ENCODE data around the gene EMILIN1. TPM values are rescaled to one million over a fixed set of nuclear protein-coding genes. Genes with fewer than 3 reads are reported as not detected.

Gene EMILIN1
- 0.87 and 0.94 TPM in 2 replicates for total RNA-seq

- Mint-ChIP-seq H3K4me3 (ENCODE audit: low read depth) (no peak within 1 kb of the TSS), H3K27ac (no peak within 1 kb of the TSS), H3K4me1 (ENCODE audit: low read depth) (peaks cover 43% of the 10 kb centered on the region)
These were observed at the start of gene EMILIN1 for GRCh38 chr2:27078267-27079194. Gene EMILIN1 (plus strand): TSS chr2:27078615. CDS start chr2:27079066, 451 bp downstream.

GRCh38 chr2:27029051-27029450, 49.4 kb upstream of the EMILIN1 start:
- Mint-ChIP-seq H3K36me3 (ENCODE audit: low read depth) (peaks cover 44% of the 10 kb centered on the region), H3K9me3 (no peaks in the 10 kb centered on the region), H3K27me3 (ENCODE audit: low read depth) (no peaks in the 10 kb centered on the region), H3K4me3 (ENCODE audit: low read depth) (no peak overlapping the region), H3K4me1 (ENCODE audit: low read depth) (peaks cover 27% of the 10 kb centered on the region), H3K27ac (no peak overlapping the region)
- DNase-seq (ENCODE audit: low spot score), result no peak
- intact Hi-C loops (cut with micrococcal nuclease), result no loop called here

More at GRCh38 chr2:27078267-27079194, at the start of gene EMILIN1:
- Mint-ChIP-seq H3K36me3 (ENCODE audit: low read depth) (no peaks in the 10 kb centered on the region), H3K27me3 (ENCODE audit: low read depth) (no peaks in the 10 kb centered on the region), H3K9me3 (no peaks in the 10 kb centered on the region)
- intact Hi-C loops (cut with micrococcal nuclease), result no loop called here
- DNase-seq (ENCODE audit: low spot score), result no peak

DNA sequence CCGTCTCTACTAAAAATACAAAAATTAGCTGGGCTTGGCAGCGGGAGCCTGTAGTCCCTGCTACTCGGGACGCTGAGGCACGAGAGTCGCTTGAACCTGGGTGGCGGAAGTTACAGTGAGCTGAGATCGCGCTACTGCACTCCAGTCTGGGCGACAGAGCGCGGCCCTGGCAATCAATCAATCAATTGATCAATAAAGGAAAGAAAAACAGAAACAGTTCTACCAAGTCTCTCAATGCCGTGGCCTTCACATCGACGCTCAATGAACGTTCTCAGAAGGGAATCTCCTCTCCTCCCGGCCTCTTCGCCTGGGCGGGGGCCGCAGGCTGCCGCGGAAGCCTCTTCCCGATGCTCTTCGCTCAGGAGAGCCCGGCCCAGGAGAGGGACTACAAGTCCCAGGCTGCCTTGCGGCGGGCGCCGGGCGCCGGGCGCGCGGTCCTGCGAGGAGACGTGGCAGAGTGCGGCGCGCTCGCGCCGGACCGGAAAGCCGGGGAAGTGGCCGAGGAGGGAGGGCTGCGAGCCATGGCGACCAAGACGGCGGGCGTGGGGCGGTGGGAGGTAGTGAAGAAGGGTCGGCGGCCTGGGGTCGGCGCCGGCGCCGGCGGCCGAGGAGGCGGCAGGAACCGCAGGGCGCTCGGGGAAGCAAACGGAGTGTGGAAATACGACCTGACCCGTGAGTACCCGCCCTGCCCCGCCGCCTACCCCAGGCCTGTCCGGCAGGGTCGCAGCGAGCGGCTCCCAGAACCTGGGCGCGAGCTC, 45.7 kb upstream of the EMILIN1 start, which contains the start of gene TMEM214:
Gene TMEM214, plus strand, starts transcription at position 471 of the 758 bp plus-strand sequence. Its CDS starts 51 bp downstream, at position 522.
- Mint-ChIP-seq H3K4me1 (ENCODE audit: low read depth) (peaks cover 31% of the 10 kb centered on the region), H3K36me3 (ENCODE audit: low read depth) (peaks cover 70% of the 10 kb centered on the region), H3K9me3 (no peaks in the 10 kb centered on the region), H3K27ac (peak within 1 kb of the TSS; percentile 87), H3K27me3 (ENCODE audit: low read depth) (no peaks in the 10 kb centered on the region), H3K4me3 (ENCODE audit: low read depth) (peak within 1 kb of the TSS; percentile 95)
- peak; percentile 78 for DNase-seq (ENCODE audit: low spot score)
- intact Hi-C loops (cut with micrococcal nuclease), result loop anchor here (1.0 kb wide), 2 partner anchors 18 to 49 kb away; no protein-coding TSS in a partner anchor

DNA sequence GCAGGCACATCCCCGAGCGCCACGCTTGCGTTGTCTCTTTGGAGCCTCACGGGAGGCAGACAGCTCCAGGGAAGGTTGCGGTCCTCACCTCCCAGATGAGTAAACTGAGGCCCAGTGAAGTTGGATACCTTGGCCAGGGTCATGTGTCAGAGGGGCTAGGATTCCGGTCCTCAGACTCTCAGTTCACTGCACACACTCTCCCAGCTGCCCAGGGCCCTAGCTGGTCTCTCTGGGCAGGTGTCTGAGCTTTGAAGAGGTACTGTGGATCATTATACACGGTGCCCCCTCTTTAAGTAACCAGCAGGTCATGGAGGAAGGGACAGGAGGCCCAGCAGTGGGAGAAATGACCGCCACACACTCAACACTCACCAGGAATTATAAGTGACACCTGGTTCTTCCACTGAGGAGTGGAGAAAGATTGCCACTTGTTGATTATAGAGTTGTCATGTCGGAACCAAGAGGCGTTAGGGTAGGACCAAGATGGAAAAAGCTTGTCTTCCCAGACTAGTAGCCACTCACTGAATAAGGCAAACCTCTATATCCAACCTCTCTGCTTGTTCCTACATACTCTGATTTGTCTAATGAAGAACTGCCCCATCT, 45.1 kb upstream of the EMILIN1 start:
- Mint-ChIP-seq H3K27ac (peak overlapping the region; percentile 82), H3K36me3 (ENCODE audit: low read depth) (peaks cover 72% of the 10 kb centered on the region), H3K4me1 (ENCODE audit: low read depth) (peaks cover 31% of the 10 kb centered on the region), H3K9me3 (no peaks in the 10 kb centered on the region), H3K4me3 (ENCODE audit: low read depth) (peak overlapping the region; percentile 95), H3K27me3 (ENCODE audit: low read depth) (no peaks in the 10 kb centered on the region)
- intact Hi-C loops (cut with micrococcal nuclease), result no loop called here
- no peak for DNase-seq (ENCODE audit: low spot score)

DNA sequence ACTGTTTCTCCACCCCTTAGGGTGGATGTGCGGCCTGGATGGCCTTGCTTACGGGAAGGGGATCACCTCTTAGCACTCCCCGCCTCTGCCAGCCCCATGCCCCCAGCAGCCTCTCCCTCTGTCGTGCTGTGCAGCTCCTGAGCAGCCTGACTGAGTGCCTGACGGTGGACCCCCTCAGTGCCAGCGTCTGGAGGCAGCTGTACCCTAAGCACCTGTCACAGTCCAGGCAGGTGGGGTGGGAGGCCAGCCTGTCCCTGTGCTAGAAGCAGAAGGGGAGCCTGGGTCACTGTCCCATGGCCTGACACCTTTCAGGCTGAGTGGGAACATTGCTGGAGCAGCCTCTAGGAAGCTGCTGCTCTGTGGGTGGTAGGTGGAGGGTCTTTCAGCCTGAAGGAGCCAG, 40.4 kb upstream of the EMILIN1 start:
- DNase-seq (ENCODE audit: low spot score), result no peak
- H3K27me3 Mint-ChIP-seq (ENCODE audit: low read depth), result no peaks in the 10 kb centered on the region
- intact Hi-C loops (cut with micrococcal nuclease), result no loop called here
- H3K9me3 Mint-ChIP-seq, result no peaks in the 10 kb centered on the region
- no peak overlapping the region for H3K4me3 Mint-ChIP-seq (ENCODE audit: low read depth)
- no peak overlapping the region for H3K27ac Mint-ChIP-seq
- H3K36me3 Mint-ChIP-seq (ENCODE audit: low read depth), result peaks cover 88% of the 10 kb centered on the region
- peaks cover 13% of the 10 kb centered on the region for H3K4me1 Mint-ChIP-seq (ENCODE audit: low read depth)

- Mint-ChIP-seq H3K27me3 (ENCODE audit: low read depth) (no peaks in the 10 kb centered on the region), H3K27ac (no peak overlapping the region), H3K4me3 (ENCODE audit: low read depth) (no peak overlapping the region), H3K36me3 (ENCODE audit: low read depth) (peaks cover 81% of the 10 kb centered on the region), H3K9me3 (no peaks in the 10 kb centered on the region), H3K4me1 (ENCODE audit: low read depth) (peaks cover 9% of the 10 kb centered on the region)
- DNase-seq (ENCODE audit: low spot score), result no peak
- intact Hi-C loops (cut with micrococcal nuclease), result no loop called here
These were observed 39.6 kb upstream of the EMILIN1 start for GRCh38 chr2:27038631-27039339.

DNA sequence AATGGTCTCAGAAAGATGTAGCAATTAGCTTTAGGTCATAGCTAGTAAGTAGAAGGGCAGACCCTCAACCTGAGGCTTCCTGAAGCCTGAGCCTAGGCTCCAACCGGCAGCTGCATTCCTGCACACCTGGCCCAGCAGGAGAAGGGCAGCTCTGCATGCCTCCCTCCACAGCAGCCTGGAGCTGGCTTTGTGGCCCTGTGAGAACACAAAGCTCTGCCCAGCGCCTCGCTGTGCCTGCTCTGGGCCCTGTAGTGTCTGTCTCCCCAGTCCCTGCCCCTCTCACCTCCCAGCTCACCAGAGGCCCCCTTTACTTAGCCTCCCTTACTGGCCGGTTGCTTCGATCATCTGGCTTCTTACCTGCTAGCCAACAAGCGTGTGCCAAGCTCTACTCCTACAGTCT, 39.0 kb upstream of the EMILIN1 start:
- Mint-ChIP-seq H3K9me3 (no peaks in the 10 kb centered on the region), H3K4me3 (ENCODE audit: low read depth) (no peak overlapping the region), H3K4me1 (ENCODE audit: low read depth) (peaks cover 4% of the 10 kb centered on the region), H3K27me3 (ENCODE audit: low read depth) (no peaks in the 10 kb centered on the region), H3K36me3 (ENCODE audit: low read depth) (peaks cover 76% of the 10 kb centered on the region), H3K27ac (no peak overlapping the region)
- intact Hi-C loops (cut with micrococcal nuclease), result no loop called here
- DNase-seq (ENCODE audit: low spot score), result no peak

DNA sequence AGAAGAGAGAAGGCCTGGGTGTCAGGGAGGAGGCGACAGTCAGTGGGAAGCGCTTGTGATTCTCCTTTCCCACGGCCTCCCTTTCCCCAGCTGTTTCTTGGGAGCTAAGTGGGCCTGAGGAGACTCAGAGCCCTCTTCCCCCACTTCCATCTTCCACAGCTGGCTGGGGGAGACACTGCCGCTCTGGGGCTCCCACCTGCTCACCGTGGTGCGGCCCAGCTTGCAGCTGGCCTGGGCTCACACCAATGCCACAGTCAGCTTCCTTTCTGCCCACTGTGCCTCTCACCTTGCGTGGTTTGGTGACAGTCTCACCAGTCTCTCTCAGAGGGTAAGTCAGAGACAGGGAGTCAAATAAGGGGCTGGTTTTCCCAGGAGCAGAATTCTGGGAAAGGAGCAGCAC, 38.5 kb upstream of the EMILIN1 start:
- Mint-ChIP-seq H3K27me3 (ENCODE audit: low read depth) (no peaks in the 10 kb centered on the region), H3K36me3 (ENCODE audit: low read depth) (peaks cover 78% of the 10 kb centered on the region), H3K4me3 (ENCODE audit: low read depth) (no peak overlapping the region), H3K4me1 (ENCODE audit: low read depth) (peaks cover 4% of the 10 kb centered on the region), H3K9me3 (no peaks in the 10 kb centered on the region), H3K27ac (no peak overlapping the region)
- no peak for DNase-seq (ENCODE audit: low spot score)
- intact Hi-C loops (cut with micrococcal nuclease), result no loop called here

DNA sequence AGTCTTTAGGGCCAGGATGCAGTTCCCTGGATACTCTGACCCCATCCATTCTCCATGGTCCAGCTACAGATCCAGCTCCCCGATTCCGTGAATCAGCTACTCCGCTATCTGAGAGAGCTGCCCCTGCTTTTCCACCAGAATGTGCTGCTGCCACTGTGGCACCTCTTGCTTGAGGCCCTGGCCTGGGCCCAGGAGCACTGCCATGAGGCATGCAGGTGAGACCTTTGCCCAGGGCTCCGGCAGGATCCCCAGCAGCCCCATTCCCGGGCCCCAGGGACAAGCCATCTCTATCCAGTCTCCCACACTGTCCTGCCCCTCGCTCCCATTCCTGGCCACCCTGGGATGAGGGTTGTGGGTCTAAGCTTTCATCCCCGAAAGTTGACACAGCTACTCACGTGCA, 38.1 kb upstream of the EMILIN1 start:
- no peaks in the 10 kb centered on the region for H3K4me1 Mint-ChIP-seq (ENCODE audit: low read depth)
- H3K9me3 Mint-ChIP-seq, result no peaks in the 10 kb centered on the region
- H3K36me3 Mint-ChIP-seq (ENCODE audit: low read depth), result peaks cover 76% of the 10 kb centered on the region
- no peak overlapping the region for H3K27ac Mint-ChIP-seq
- H3K4me3 Mint-ChIP-seq (ENCODE audit: low read depth), result no peak overlapping the region
- no peaks in the 10 kb centered on the region for H3K27me3 Mint-ChIP-seq (ENCODE audit: low read depth)
- DNase-seq (ENCODE audit: low spot score), result no peak
- intact Hi-C loops (cut with micrococcal nuclease), result no loop called here

DNA sequence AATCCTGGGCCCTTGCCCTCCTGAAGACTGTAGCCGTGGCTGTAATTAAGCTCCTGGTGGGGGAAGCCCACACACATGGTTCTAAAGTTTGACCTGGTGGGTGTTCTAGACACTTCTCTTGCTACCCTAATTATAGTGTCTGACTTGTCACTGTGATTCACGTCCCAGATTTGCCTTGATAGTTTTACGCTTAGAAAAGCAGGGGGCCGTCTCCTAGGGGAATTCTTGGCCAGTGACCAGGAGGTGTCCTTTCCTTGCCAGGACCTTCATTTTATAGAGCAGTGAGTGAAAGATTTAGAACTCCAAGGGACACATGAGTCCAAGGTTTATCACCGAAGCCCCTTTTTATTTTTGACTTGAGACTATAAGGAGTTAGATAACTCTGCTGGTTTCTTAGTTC, 36.7 kb upstream of the EMILIN1 start:
- intact Hi-C loops (cut with micrococcal nuclease), result no loop called here
- no peak for DNase-seq (ENCODE audit: low spot score)
- Mint-ChIP-seq H3K36me3 (ENCODE audit: low read depth) (peaks cover 66% of the 10 kb centered on the region), H3K27me3 (ENCODE audit: low read depth) (no peaks in the 10 kb centered on the region), H3K9me3 (no peaks in the 10 kb centered on the region), H3K4me3 (ENCODE audit: low read depth) (no peak overlapping the region), H3K4me1 (ENCODE audit: low read depth) (no peaks in the 10 kb centered on the region), H3K27ac (no peak overlapping the region)

GRCh38 chr2:27042159-27042661, 36.2 kb upstream of the EMILIN1 start:
- no peaks in the 10 kb centered on the region for H3K9me3 Mint-ChIP-seq
- no peaks in the 10 kb centered on the region for H3K4me1 Mint-ChIP-seq (ENCODE audit: low read depth)
- intact Hi-C loops (cut with micrococcal nuclease), result no loop called here
- peaks cover 61% of the 10 kb centered on the region for H3K36me3 Mint-ChIP-seq (ENCODE audit: low read depth)
- H3K4me3 Mint-ChIP-seq (ENCODE audit: low read depth), result no peak overlapping the region
- no peaks in the 10 kb centered on the region for H3K27me3 Mint-ChIP-seq (ENCODE audit: low read depth)
- DNase-seq (ENCODE audit: low spot score), result no peak
- H3K27ac Mint-ChIP-seq, result no peak overlapping the region

DNA sequence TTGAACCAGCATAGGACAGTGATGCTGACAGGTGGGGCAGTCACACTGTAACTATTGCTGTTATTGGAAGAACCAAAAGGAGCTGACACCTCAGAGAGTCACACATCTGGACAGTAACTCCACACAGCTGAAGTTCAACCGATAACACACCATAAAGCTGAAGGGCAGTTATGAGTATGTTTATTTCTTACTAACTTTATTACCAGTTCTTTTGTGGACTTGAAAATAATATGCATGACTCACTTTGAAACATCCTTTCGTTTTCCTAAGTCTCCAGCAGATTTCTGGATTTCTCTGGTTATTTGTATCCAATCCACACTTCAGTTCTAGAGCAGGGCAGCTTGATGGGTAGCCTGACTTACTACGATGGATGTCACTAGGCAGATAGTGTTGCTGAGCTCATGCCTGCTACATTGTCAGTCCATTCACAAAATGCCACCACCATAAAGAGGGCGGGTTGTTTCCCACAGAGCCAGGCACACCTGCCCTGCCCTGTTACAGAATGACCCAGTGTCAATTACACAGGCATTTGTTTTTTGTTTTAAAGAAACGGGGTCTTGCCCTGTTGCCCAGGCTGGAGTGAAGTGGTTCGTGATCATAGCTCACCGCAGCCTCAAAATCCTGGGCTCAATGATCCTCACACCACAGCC, 35.3 kb upstream of the EMILIN1 start:
- DNase-seq (ENCODE audit: low spot score), result no peak
- Mint-ChIP-seq H3K27ac (no peak overlapping the region), H3K4me3 (ENCODE audit: low read depth) (no peak overlapping the region), H3K4me1 (ENCODE audit: low read depth) (peaks cover 3% of the 10 kb centered on the region), H3K36me3 (ENCODE audit: low read depth) (peaks cover 56% of the 10 kb centered on the region), H3K27me3 (ENCODE audit: low read depth) (no peaks in the 10 kb centered on the region), H3K9me3 (no peaks in the 10 kb centered on the region)
- intact Hi-C loops (cut with micrococcal nuclease), result no loop called here
